A549 (cell line): ENCODE results near the gene LARGE1. TPM values are rescaled to one million over a fixed set of nuclear protein-coding genes. Genes with fewer than 3 reads are reported as not detected.

ENCODE experiments used
- ATAC-seq, 2 experiments: fragments of 200-7000 bp in 1 of 2; fragments of >200 bp in 1 of 2; cut with Nextera tagmentation in 1 of 2; cut with Tn5 transposase in 1 of 2; 3 replicates each; pipeline versions ENCODE4 v1.8.0 to v1.9.1; 2018 to 2020; ENCODE audit warnings: mild to moderate bottlenecking in 1 of 2, moderate library complexity in 1 of 2
- CTCF ChIA-PET: fragments of 300-600 bp; sonication (Branson Sonifier 250); formaldehyde crosslinking; extraction: SDS; loops from one replicate; lab custom pipeline; 2021; ENCODE audit warnings: antibody characterized with exemption, inconsistent platforms; lab: Yijun Ruan, JAX
- POLR2A ChIA-PET: fragments of 350-600 bp; formaldehyde crosslinking; extraction: SDS; loops from one replicate; lab custom pipeline; 2021; ENCODE audit warnings: antibody characterized with exemption, inconsistent platforms; lab: Yijun Ruan, JAX
- DNase-seq, 2 experiments: peaks; one replicate each; pipeline versions ENCODE4 v3.0.0 to v3.0.0-alpha.2; 2011 to 2016; ENCODE audit warnings: low read depth in 1 of 2, low spot score in 1 of 2
- FAIRE-seq: peaks from 2 replicates; lab custom pipeline; 2011; peaks lifted over from hg19 to GRCh38; lab: Jason Lieb, UNC
- H3K27ac ChIP-seq, 2 experiments: fragments of >200 bp; sonication (Bioruptor Twin); formaldehyde crosslinking; 3 replicates each; pipeline ENCODE4 v1.5.1; 2016 to 2017
- H3K4me1 ChIP-seq: fragments of >200 bp; sonication (Bioruptor Twin); formaldehyde crosslinking; 3 replicates; pipeline ENCODE4 v1.6.1; 2016
- H3K4me2 ChIP-seq: fragments of >200 bp; sonication (Bioruptor Twin); formaldehyde crosslinking; 3 replicates; pipeline ENCODE4 v1.6.1; 2016
- H3K4me3 ChIP-seq: fragments of >200 bp; sonication (Bioruptor Twin); formaldehyde crosslinking; 3 replicates; pipeline ENCODE4 v1.5.1; 2016
- H3K9me3 ChIP-seq: fragments of >200 bp; sonication (Bioruptor Twin); formaldehyde crosslinking; 3 replicates; pipeline ENCODE4 v1.6.1; 2016
- BHLHE40 ChIP-seq: IDR thresholded peaks from 2 replicates; pipeline ENCODE4 v1.6.1; 2012; ENCODE audit warnings: low read depth, low read length, inconsistent platforms
- CBX8 ChIP-seq: fragments of 200-600 bp; sonication (generic); IDR thresholded peaks from 2 replicates; pipeline ENCODE4 v1.6.1; 2016
- EHMT2 ChIP-seq: fragments of 200-600 bp; sonication (generic); IDR thresholded peaks from 2 replicates; pipeline ENCODE4 v1.6.1; 2016; ENCODE audit warnings: antibody characterized with exemption, low read depth, mild to moderate bottlenecking, moderate library complexity
- ESRRA ChIP-seq: fragments of 150-350 bp; IDR thresholded peaks from 2 replicates; pipeline ENCODE4 v1.6.1; 2014; ENCODE audit warnings: mild to moderate bottlenecking, low read length, borderline replicate concordance
- GATA3 ChIP-seq: IDR thresholded peaks from 2 replicates; pipeline ENCODE4 v1.6.1; 2012; ENCODE audit warnings: borderline replicate concordance
- HOXA7 ChIP-seq: fragments of 250-450 bp; sonication (Bioruptor Pico); IDR thresholded peaks from 2 replicates; pipeline ENCODE4 v1.5.0; 2020; ENCODE audit warnings: mild to moderate bottlenecking, moderate library complexity
- HOXB5 ChIP-seq: fragments of 250-450 bp; sonication (Bioruptor Pico); IDR thresholded peaks from 2 replicates; pipeline ENCODE4 v1.5.0; 2020; ENCODE audit warnings: mild to moderate bottlenecking, moderate library complexity
- MAZ ChIP-seq: fragments of 150-350 bp; IDR thresholded peaks from 2 replicates; pipeline ENCODE4 v1.6.1; 2014; ENCODE audit warnings: antibody characterized with exemption, low read depth, low read length, borderline replicate concordance
- NR3C1 ChIP-seq: fragments of >200 bp; sonication (Bioruptor Twin); formaldehyde crosslinking; IDR thresholded peaks from 3 replicates; pipeline ENCODE4 v1.6.1; 2017
- PHF8 ChIP-seq: fragments of 200-600 bp; sonication (generic); IDR thresholded peaks from 2 replicates; pipeline ENCODE4 v1.6.1; 2016; ENCODE audit warnings: low read depth, mild to moderate bottlenecking, antibody characterized with exemption, moderate library complexity, borderline replicate concordance
- RARB ChIP-seq: fragments of 250-450 bp; sonication (Bioruptor Pico); IDR thresholded peaks from 2 replicates; pipeline ENCODE4 v1.8.0; 2021; ENCODE audit warnings: mild to moderate bottlenecking, moderate library complexity
- RNF2 ChIP-seq: fragments of 200-600 bp; sonication (generic); IDR thresholded peaks from 2 replicates; pipeline ENCODE4 v1.6.1; 2016; ENCODE audit warnings: low read depth, mild to moderate bottlenecking, antibody characterized with exemption, moderate library complexity, borderline replicate concordance
- SMC3 ChIP-seq: fragments of >200 bp; sonication (Bioruptor Twin); formaldehyde crosslinking; IDR thresholded peaks from 3 replicates; pipeline ENCODE4 v1.6.1; 2018; ENCODE audit warnings: inconsistent platforms
- ZC3H11A ChIP-seq: fragments of 450-650 bp; IDR thresholded peaks from 2 replicates; pipeline ENCODE4 v1.6.1; 2014; ENCODE audit warnings: antibody characterized with exemption, mild to moderate bottlenecking
- ZNF302 ChIP-seq: fragments of 250-450 bp; sonication (Bioruptor Pico); IDR thresholded peaks from 2 replicates; pipeline ENCODE4 v1.9.0; 2021; ENCODE audit warnings: inconsistent platforms, mild to moderate bottlenecking, moderate library complexity
- WGBS: methylation state at CpG from one replicate; pipeline ENCODE4 v1.1.6; 2017; ENCODE audit errors: missing lambda C conversion rate; 5-methylcytosine and 5-hydroxymethylcytosine counted together
- polyA plus RNA-seq, 4 experiments: library from polyadenylated mRNA; depleted of rRNA in 3 of 4; stranded (reverse); fragments of >200 nt; fragmentation: RNase III in 1 of 4; extraction: RNeasy Plus Mini Kit Qiagen cat#74134 plus additional on column Dnase treatment in 1 of 4; gene quantifications; 2 replicates in 3 of 4; 3 replicates in 1 of 4; pipeline ENCODE4 v1.2.3, GENCODE V29; 2011 to 2017
- TF ChIP-seq, protein P1 (sequence below): fragments of 150-350 bp; IDR thresholded peaks from 2 replicates; pipeline ENCODE4 v1.6.1; 2014; ENCODE audit warnings: low read depth, mild to moderate bottlenecking, low read length
- TF ChIP-seq, protein P2 (sequence below): fragments of >200 bp; sonication (Bioruptor Twin); formaldehyde crosslinking; IDR thresholded peaks from 2 replicates; pipeline ENCODE4 v1.6.1; 2016
- TF ChIP-seq, protein P3 (sequence below): IDR thresholded peaks from 2 replicates; pipeline ENCODE4 v1.6.1; 2012
- TF ChIP-seq, protein P4 (sequence below): fragments of 250-450 bp; sonication (Bioruptor Pico); IDR thresholded peaks from 2 replicates; pipeline ENCODE4 v1.5.0; 2020; ENCODE audit warnings: low read depth, mild to moderate bottlenecking, moderate library complexity
- TF ChIP-seq, protein P5 (sequence below): IDR thresholded peaks from 2 replicates; pipeline ENCODE4 v1.6.1; 2012; ENCODE audit warnings: low read depth, borderline replicate concordance

LARGE1 gene
- polyA plus RNA-seq, 2 of the 4 experiments (the other 2 are of a cell fraction), result 2.7 to 5.8 TPM

DNA sequence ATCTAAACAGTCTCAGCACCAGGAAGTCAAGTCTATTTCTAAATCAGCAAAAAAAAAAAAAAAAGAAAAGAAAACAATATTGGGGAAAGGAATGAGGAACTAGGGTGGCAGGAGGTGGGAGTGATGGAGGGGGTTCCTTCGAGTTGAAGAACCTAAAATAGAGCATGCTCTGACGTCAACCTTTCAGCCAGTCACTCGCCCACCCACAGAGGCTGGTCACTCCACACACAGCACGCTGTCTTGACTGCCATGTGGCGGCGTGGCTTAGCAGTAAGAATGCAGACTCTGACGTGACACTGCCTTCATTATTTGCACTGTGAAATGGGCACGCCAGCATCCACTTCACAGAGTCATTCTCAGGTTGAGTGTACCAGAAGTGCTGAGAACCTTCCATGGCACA, 48.3 kb downstream of the LARGE1 start:
- no peak overlapping the region for H3K4me3 ChIP-seq
- ChIA-PET POLR2A (no interaction called here), CTCF (no interaction called here)
- H3K9me3 ChIP-seq, result no peaks in the 10 kb centered on the region
- H3K4me1 ChIP-seq, result peaks cover 8% of the 10 kb centered on the region; the same call in 2 of the 3 replicates
- no peak overlapping the region for H3K4me2 ChIP-seq
- FAIRE-seq (no peak), ATAC-seq (no peak), DNase-seq (peak in 1 of 2 experiments; percentile 4)
- WGBS, result 66% methylated on average over 8 of the region's 8 CpGs
- no peak for TF ChIP-seq CBX8
- TF ChIP-seq RARB (CRISPR knock-in tag), result no peak
- TF ChIP-seq NR3C1, result no peak
- TF ChIP-seq, protein P1, sequence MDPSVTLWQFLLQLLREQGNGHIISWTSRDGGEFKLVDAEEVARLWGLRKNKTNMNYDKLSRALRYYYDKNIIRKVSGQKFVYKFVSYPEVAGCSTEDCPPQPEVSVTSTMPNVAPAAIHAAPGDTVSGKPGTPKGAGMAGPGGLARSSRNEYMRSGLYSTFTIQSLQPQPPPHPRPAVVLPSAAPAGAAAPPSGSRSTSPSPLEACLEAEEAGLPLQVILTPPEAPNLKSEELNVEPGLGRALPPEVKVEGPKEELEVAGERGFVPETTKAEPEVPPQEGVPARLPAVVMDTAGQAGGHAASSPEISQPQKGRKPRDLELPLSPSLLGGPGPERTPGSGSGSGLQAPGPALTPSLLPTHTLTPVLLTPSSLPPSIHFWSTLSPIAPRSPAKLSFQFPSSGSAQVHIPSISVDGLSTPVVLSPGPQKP, result no peak
- TF ChIP-seq, protein P2, sequence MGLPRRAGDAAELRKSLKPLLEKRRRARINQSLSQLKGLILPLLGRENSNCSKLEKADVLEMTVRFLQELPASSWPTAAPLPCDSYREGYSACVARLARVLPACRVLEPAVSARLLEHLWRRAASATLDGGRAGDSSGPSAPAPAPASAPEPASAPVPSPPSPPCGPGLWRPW, result no peak
- no peak for TF ChIP-seq HOXA7 (CRISPR knock-in tag)
- no peak for TF ChIP-seq ZNF302 (CRISPR knock-in tag)
- H3K27ac ChIP-seq, result no peak overlapping the region

DNA sequence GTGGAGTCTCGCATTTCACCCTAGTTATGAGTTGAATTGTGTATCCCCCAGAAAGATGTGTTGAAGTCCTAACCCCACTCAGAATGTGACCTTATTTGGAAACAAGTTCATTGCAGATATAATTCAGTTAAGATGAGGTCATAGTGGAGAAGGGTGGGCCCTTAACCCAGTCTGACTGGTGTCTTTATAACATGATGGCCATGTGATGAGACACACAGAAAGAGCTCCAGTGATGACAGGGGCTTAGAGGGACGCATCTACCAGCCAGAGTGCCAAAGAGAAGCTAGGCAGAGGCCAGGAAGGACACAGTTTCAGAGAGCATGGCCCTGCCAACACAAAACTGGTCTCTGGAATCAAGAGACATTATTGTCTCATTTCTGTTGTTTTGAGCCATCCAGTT, 50.3 kb downstream of the LARGE1 start:
- Histone ChIP-seq H3K4me2 (no peak overlapping the region), H3K4me1 (peaks cover 10% of the 10 kb centered on the region; the same call in 2 of the 3 replicates), H3K27ac (no peak overlapping the region), H3K4me3 (no peak overlapping the region), H3K9me3 (no peaks in the 10 kb centered on the region)
- no peak for FAIRE-seq
- TF ChIP-seq ESRRA, result no peak
- TF ChIP-seq, protein P3, sequence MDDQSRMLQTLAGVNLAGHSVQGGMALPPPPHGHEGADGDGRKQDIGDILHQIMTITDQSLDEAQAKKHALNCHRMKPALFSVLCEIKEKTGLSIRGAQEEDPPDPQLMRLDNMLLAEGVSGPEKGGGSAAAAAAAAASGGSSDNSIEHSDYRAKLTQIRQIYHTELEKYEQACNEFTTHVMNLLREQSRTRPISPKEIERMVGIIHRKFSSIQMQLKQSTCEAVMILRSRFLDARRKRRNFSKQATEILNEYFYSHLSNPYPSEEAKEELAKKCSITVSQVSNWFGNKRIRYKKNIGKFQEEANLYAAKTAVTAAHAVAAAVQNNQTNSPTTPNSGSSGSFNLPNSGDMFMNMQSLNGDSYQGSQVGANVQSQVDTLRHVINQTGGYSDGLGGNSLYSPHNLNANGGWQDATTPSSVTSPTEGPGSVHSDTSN, result no peak
- TF ChIP-seq PHF8, result no peak
- TF ChIP-seq MAZ, result no peak
- TF ChIP-seq GATA3, result no peak
- TF ChIP-seq, protein P4, sequence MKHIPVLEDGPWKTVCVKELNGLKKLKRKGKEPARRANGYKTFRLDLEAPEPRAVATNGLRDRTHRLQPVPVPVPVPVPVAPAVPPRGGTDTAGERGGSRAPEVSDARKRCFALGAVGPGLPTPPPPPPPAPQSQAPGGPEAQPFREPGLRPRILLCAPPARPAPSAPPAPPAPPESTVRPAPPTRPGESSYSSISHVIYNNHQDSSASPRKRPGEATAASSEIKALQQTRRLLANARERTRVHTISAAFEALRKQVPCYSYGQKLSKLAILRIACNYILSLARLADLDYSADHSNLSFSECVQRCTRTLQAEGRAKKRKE (CRISPR knock-in tag), result no peak
- POLR2A ChIA-PET, result no interaction called here
- CTCF ChIA-PET, result no interaction called here
- DNase-seq, result peak in 1 of 2 experiments; percentile 2
- 87% methylated on average over 2 of the region's 2 CpGs for WGBS
- ATAC-seq, result no peak

DNA sequence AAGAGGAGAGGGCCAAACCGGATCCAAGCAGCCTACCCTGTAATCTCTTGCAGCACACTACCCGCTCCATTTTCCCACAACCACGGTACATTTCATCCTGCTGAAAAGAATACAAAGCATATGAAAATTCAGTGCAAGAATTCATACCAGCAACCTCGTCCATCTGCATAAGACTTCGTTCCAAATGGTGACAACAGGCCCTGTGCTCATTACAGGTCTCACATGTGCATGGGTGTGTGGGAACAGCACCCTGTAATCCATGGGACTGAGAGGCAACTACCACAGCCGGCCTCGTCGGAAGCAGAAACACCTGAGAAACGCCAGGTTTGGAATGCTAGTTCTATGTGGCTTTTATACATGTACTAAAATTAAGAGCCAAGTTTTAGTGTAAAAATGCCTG, 52.3 kb downstream of the LARGE1 start:
- no peak for TF ChIP-seq ESRRA
- TF ChIP-seq BHLHE40, result no peak
- TF ChIP-seq ZC3H11A, result no peak
- no peak for TF ChIP-seq HOXB5 (CRISPR knock-in tag)
- TF ChIP-seq, all 56 proteins: peak for 0
- WGBS, result 82% methylated on average over 9 of the region's 9 CpGs
- DNase-seq (no peak), ATAC-seq (no peak), FAIRE-seq (no peak)
- CTCF ChIA-PET, result no interaction called here
- Histone ChIP-seq H3K27ac (no peak overlapping the region), H3K9me3 (no peaks in the 10 kb centered on the region), H3K4me2 (no peak overlapping the region), H3K4me3 (no peak overlapping the region), H3K4me1 (peaks cover 8% of the 10 kb centered on the region; the same call in 1 of the 3 replicates)
- POLR2A ChIA-PET, result no interaction called here

DNA sequence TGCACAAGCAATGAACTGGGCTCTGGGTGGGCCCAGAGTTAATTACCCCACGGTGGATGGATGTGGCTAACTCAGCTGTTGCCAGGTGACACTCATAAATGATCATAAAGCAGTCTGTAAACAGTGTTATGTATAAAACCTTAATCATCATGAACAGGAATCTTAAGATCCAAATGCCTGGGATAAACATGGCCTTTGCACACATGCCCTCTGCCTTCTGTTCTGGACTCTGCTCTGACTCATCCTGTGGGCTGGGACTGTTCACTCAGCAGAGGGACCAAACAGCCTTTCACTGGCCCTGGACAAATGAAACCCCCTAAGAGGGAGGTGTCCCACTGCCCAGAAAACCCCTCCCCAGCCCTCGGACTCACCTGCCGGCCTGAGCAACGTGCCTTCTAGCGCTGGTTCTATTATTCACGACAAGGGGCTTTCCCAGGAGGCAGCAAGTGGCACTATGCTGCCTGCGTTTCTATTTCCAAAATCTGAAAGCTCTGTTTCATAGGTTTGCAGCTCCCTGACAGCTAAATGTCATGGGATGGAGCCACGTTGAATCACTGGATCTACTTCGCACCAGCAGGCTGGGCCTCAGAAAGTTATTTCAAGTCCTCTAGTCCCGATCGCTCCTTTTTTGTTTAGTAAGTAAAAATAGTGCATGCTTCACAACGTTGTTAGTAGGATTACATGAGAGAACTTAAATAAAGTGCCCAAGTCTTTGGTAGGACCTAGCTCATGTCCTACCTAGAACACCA, 53.0 kb downstream of the LARGE1 start:
- FAIRE-seq (no peak), ATAC-seq (peak; percentile 50 to 66), DNase-seq (peak in 1 of 2 experiments; percentile 37)
- Histone ChIP-seq H3K27ac (no peak overlapping the region), H3K9me3 (no peaks in the 10 kb centered on the region), H3K4me1 (peaks cover 8% of the 10 kb centered on the region; the same call in 1 of the 3 replicates), H3K4me3 (no peak overlapping the region), H3K4me2 (no peak overlapping the region)
- POLR2A ChIA-PET, result no interaction called here
- no peak for TF ChIP-seq SMC3
- TF ChIP-seq RNF2, result no peak
- TF ChIP-seq EHMT2, result no peak
- TF ChIP-seq, protein P5, sequence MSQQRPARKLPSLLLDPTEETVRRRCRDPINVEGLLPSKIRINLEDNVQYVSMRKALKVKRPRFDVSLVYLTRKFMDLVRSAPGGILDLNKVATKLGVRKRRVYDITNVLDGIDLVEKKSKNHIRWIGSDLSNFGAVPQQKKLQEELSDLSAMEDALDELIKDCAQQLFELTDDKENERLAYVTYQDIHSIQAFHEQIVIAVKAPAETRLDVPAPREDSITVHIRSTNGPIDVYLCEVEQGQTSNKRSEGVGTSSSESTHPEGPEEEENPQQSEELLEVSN, result no peak
- TF ChIP-seq, protein P1, result no peak
- CTCF ChIA-PET, result no interaction called here
- 57% methylated on average over 12 of the region's 12 CpGs for WGBS
